LoVo (cell line): ENCODE results near the gene PRB4.
"Not testable (repeated sequence)": the region's sequence is repeated elsewhere in the genome, so short reads cannot be mapped to it uniquely, and the experiment has no call there.

Source experiments
- DNase-seq: peaks from one replicate; pipeline ENCODE4 v3.0.0-alpha.2; 2016; ENCODE audit warnings: low spot score

PRB4 gene

DNA sequence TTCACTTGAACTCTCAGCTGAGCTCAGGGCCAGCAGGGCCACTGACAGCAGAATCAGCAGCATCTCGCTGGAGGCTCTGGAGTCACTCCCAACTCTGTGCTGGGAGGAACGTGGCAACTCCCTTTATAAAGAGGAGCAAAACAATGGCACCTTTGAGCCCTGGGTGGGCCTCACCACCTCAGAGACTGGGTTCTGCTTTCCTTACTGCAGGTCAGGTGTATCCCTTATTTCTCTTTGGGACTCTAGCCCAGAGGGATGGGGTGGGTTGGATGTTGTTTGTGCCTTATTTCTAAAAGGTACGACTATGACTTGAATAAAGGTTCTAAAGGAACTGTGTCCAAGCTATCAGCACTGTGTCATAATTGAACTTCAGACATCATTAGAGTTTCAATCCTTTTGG is at the start of gene PRB4:
Gene PRB4, minus strand, starts transcription at position 101 of the 400 bp plus-strand sequence. Its CDS starts 38 bp downstream, at position 63.
- DNase-seq: no peak

DNA sequence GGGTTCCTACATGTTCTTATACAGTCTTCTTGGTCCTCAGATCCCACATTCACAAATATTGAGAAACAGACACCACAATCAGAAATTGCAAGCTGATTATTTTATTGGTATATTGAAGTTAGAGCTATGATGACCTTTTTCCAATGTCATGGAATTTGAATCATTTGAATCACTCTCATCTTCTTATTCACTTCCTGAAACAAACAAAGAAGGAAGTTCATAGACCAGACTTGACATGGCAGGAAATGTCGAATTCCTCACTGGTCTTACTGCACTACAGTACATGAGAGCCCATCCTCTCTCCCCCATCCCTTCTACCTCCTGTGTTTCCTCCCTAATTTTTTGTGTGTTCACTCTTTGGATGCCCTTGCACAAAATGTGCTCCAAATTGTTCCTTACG is 41.5 kb upstream of the PRB4 start:
- not testable (repeated sequence) for DNase-seq

DNA sequence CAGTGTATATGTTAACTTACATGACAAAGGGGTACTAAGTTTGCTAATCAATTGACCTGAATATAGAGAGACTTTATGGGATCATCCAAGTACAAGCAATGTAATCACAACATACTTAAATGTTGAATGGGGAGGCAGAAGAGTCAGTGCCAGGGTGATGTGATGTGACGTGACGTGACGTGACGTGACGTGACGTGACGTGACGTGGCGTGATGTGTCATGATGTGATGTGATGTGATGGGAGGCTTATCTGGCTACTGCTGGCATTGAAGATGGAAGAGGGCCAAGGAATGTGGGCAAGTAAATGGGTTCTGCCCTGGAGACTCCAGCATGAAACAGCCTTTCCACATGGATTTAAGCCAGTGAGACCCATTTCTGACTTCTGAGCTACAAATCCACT is 38.2 kb upstream of the PRB4 start:
- DNase-seq: no peak

DNA sequence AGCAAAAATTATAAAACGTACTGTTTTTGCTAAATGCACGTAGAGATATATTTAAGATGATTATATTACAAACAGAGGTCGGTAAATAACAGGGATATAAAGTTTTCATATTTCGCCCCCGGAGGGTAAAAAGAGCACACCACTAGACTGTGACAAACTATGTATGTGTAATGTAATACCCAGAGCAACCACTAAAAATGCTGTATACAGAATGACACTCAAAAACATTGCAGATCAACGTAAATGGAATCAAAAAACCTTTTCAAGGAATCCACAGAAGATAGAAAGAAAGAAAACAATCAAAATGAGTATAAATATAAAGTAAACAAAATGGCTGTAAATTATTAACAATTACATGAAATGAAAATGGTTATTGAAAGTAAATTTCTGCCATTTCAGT is 37.6 kb upstream of the PRB4 start:
- DNase-seq: no peak

DNA sequence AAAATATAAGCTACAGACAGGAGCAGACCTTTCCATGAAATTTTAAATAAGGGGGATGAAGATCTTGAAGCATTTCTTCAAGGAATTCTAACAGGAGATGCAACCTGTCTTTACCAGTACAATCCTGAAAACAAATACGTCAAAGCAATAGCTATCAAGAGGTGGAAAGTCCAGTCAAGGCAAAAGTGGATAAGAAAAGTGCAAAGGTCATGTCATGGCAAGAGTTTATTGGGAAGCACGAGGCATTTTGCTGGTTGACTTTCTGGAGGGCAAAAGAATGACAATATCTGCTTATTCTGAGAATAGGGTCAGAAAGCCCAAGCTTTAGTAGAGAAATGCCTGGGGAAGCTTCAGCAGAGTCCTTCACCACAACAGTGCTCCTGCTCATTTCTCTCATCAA is 34.3 kb upstream of the PRB4 start:
- no peak for DNase-seq

DNA sequence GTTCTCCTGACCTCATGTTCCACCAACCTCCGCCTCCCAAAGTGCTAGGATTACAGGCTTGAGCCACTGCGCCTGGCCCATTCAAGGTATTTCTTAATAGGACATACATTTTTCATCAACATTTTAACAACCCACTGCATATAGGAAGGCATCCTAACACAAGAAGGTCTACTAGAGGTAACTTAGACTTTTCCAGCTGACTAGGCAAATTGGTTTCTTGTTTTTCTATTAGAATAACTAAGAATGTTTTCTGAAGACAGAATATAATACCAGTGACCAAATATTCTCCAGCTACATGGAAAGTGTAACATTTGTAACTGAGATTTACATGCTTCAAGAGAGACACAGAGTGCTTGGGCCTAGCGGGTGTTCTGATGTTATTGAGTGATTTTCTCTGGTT is 14.2 kb upstream of the PRB4 start:
- DNase-seq: no peak

DNA sequence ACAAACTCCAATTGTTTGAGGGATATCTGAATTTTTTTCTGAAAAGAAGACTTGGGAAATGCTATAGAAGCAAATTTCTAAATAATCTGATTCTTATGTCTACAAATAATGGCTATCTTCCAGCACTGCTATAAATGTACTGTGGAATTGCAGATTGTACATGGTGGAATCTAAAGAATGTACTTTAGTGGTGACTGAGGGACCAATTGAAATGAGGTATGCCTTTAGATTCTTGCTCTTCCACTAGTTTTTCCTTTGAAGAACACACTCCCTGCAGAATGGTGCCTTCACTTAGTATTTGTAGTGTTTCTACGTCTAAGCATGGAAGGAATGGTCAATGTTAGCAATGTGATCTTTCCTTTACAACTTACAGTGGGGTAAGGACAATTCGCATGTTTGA is 11.7 kb upstream of the PRB4 start:
- no peak for DNase-seq

DNA sequence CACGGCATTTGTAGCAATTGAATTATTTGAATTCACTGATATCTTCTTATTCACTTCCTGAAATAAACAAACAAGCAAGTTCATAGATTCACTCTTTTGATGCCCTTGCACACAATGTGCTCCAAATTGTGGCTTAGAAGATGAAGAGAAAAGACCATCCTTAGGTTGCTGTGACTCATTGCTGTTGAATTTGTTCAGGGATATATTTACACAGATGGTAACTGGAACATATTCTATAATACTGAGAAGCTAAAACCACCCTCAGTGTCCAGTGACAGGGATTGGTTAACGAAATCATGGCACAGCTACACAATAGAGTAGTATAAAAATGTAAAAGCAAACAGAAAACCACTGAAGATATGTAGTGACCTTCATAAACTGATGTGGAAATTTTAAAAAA is 3.1 kb downstream of the PRB4 start:
- no peak for DNase-seq

DNA sequence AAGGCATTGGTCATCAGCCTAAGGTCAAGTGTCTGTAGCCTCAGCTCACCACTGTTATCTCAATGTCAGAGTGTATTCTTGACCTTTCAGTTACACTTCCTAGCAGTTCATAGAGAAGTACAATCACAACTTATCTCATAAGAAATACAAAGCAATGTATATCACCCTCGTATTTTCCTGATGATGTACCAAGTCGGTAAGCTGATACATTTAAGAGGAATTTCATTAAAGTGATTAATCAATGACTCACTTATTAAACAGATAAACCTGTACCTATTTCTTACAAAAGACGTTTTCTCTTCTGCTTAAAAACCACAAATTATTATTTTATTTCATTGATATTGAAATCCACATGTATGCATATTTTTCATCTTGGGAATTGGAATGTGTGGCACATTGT is 36.8 kb downstream of the PRB4 start:
- no peak for DNase-seq

DNA sequence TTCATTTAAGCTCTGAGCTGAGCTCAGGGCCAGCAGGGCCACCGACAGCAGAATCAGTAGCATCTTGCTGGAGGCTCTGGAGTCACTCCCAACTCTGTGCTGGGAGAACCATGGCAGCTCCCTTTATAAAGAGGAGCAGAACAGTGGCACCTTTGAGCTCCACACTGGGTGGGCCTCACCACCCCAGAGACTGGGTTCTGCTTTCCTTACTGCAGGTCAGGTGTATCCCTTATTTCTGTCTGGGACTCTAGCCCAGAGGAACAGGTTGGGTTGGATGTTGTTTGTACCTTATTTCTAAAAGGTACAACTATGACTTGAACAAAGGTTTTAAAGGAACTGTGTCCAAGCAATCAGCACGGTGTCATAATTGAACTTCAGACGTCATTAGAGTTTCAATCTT is 40.6 kb downstream of the PRB4 start, which contains the start of gene PRB3:
Gene PRB3, minus strand, starts transcription at position 101 of the 400 bp plus-strand sequence. Its CDS starts 38 bp downstream, at position 63.
- no peak for DNase-seq

DNA sequence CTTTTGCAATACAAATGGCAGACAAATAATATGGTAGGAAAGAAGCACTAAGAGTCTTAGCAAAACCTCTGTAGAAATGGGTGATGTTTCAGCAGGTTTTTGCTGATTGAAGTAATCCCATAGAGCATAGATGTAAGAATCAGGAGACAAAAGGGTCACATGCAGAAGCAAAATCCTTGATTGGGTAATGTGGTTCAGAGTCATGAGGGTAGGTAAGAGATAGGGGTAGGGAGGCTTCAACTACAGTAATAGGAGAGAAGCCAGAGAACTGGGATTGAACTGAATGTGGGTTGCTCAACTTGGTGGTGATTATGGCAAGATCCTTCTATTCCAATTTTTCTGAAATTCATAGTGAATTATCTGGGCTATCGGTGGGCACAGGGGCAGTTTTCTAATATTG is 45.7 kb downstream of the PRB4 start:
- no peak for DNase-seq
